Left colon (tissue), 2 donors: ENCODE data around the gene DEGS2. TPM values are rescaled to one million over a fixed set of nuclear protein-coding genes. Genes with fewer than 3 reads are reported as not detected.
A peak's percentile ranks its signal among the peaks of the same experiment; 100 is the strongest.

Experiments used
- ATAC-seq: fragments of 200-7000 bp; cut with Tn5 transposase; one replicate; pipeline ENCODE4 v1.9.1; 2020; ENCODE audit warnings: mild to moderate bottlenecking, moderate library complexity
- DNase-seq, 2 donors: peaks; one replicate each; pipeline ENCODE4 v3.0.0-alpha.2; 2020
- intact Hi-C, 2 donors: fragments of 100-400 bp; cut with DNase I in 1 of 2; cut with micrococcal nuclease in 1 of 2; formaldehyde crosslinking; loops; one replicate each; pipeline versions ENCODE4 v1.11.2 to v1.14.0; 2022; cut with DNase I, micrococcal nuclease
- total RNA-seq, 2 donors: library from RNA; stranded (reverse); fragmentation: NEBNext Ultra II Directional; extraction: Animal tissue kit (Norgen Biotek cat#: 25700); gene quantifications; one replicate each; pipeline ENCODE4 v1.2.1, GENCODE V29; 2021
- donor health status: DM: no; HTN: no; CAD: no.
- donor health status: DM: yes; HTN: yes; CAD: no.

DEGS2 gene
- total RNA-seq, 2 donors from 2014 or later: 25.0 to 36.9 TPM

GRCh38 chr14:100140452-100141078, 18.9 kb downstream of the DEGS2 start:
- intact Hi-C loops: no loop called here
- peak; percentile 12 for ATAC-seq
- peak; percentile 58 to 61 for DNase-seq

- DNase-seq (no peak), ATAC-seq (no peak)
- intact Hi-C loops: no loop called here
These were observed 20.5 kb downstream of the DEGS2 start for GRCh38 chr14:100138955-100139354.

DNA sequence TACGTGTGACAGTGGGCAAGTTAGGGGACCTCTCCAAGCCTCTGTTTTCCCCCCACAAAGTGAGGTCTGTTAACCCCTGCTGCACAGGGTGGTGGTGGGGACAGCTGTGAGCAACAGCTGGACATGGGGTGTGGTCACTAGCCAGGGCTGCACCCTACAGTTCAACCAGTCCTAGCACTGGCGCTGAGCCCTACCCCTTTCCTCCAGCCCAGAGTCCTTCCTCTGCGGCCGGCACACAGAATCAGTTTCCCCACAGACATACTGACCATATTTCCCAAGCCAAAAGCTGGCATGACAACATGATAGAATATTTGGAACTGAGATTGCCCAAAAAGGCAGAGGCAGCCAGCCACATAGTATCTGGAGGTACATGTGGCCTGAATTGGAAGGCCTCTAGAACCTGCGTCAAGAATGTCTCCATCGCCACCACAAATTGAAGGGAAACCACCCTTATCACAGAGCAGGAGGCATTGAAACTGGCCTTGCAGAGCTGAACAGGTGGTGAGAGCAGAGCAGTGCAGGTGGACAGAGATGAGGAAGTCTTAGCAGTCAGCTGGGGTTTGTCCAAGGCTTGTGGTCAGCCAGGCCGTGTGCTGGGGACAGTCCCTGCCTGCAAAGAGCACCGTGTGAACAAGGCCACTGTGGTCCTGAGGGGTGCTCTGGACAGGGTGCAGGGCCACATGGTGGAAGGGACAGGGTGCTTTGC, 21.2 kb downstream of the DEGS2 start:
- DNase-seq (peak in 1 of 2 donors; percentile 47), ATAC-seq (no peak)
- intact Hi-C loops: no loop called here

DNA sequence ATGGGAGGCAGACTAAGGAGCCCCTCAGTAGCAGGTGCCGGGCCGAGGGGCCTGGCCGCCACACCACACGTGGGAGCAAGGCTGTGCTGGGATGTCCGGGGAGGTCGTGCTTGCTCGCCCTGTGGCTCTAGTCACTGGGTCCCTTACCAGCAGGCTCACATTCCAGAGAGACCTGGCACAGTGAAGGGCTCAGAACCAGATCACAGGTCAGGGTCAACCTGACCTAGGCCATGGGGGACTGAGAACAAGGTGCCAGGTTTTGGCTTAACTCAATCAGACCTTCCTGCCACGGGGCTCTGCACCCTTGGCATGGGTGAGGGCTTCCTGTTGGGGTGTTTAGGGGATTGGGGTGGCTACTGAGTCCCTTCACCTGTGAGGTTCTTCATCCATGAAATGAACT, 22.3 kb downstream of the DEGS2 start:
- intact Hi-C loops: no loop called here
- no peak for ATAC-seq
- no peak for DNase-seq

GRCh38 chr14:100135784-100136183, 23.7 kb downstream of the DEGS2 start:
- DNase-seq: no peak
- no peak for ATAC-seq
- intact Hi-C loops: no loop called here

DNA sequence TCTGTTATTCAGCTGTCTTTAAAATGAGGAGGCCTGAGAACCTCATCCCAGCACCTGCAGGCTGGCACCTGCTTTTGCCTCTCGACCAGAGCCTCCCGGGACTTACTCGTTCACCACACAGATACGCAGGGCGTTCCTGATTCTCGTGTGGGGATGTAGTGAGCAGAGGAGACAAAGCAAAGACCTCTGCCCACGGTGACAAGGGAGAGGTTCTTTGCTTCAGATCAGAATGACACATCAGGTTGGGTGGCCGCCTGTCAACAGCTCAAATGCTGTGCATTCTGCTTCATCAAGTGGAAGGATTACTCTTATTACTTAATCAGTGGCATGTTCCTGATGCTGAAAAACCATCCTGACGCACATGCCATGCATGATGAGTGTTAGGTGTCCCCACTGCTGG, 24.4 kb downstream of the DEGS2 start:
- ATAC-seq (no peak), DNase-seq (no peak)
- intact Hi-C loops: no loop called here

- ATAC-seq: peak; percentile 21
- intact Hi-C loops: no loop called here
- DNase-seq: peak in 1 of 2 donors; percentile 68
These were observed 24.9 kb downstream of the DEGS2 start for GRCh38 chr14:100134586-100134985.

- no peak for ATAC-seq
- intact Hi-C loops: no loop called here
- DNase-seq: no peak
These were observed 26.4 kb downstream of the DEGS2 start for GRCh38 chr14:100132903-100133510.

DNA sequence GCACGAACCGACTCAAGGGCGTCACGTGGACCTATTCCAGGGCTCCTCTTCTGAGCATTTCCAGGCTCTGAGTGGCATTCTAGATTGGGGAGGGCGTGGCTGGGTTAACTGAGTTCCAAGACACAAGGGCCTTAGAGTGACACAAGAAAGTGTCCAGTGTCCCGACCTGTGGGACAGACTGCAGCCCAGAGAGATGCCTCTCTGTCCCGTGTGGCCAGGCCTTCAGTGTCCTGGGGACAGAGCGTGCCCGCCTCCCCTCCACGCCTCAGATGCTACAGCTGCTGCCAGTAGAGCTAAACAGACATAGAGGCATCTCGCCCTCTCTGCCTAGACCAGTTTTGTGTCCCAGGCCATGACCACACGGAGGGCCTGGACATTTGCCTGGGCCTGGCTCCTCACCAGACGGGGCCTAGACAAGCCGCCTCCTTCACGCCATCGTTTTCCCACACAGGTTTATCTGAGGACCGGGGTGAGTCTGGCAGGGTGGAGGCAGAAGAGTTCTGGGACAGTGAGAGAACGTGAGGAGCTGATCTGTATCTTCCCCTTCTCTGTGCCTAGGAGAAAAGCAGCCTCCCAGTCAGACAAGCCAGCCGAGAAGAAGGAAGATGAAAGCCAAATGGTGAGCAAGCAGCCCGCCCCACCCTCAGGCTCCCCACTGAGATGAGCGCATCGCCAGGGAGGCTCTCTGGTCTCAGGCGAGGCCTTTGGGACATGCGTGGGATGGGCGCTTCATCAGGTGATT, 27.1 kb downstream of the DEGS2 start:
- intact Hi-C loops: no loop called here
- ATAC-seq (no peak), DNase-seq (no peak)

DNA sequence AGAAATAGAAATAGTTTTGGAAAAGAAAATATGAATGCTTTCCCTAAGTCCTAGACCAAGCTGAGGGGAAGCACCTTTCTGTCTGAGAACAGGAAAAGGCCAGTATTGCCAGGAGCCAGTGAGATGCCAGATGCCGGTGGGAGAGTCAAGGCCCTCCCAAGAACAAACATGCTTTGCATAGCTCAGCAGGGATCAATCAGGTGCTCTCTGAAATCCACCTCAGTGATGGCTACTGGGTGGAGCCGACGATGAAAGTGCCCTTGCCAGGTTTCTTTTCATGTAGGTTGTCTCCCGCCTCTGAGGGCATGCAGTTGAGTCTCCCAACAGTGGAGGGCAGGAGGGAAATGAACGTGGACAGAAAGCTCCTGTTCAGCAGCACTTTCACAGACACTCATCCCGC, 28.3 kb downstream of the DEGS2 start:
- intact Hi-C loops: no loop called here
- DNase-seq (peak; percentile 42 to 70), ATAC-seq (peak; percentile 74)

DNA sequence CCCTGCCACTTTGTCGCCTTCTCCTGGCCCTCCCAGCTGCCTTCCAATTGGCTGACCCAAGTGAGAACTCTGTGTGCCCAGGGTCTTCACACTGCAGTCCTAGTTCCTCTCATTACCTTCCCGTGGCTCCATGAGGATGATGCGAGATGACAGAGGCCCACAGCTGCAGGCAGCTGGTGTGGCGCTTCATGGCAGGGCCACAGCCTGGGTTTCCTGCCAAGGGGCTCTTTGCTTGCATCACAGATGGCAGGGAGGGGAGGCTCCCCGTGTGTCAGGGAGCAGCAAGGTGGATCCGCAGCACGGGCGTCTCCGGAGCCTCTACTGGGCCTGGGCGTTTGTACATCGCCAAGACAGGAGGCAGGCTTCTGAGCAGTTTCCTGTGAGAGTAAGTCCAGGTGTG, 28.9 kb downstream of the DEGS2 start:
- intact Hi-C loops: no loop called here
- ATAC-seq: peak; percentile 7
- no peak for DNase-seq

DNA sequence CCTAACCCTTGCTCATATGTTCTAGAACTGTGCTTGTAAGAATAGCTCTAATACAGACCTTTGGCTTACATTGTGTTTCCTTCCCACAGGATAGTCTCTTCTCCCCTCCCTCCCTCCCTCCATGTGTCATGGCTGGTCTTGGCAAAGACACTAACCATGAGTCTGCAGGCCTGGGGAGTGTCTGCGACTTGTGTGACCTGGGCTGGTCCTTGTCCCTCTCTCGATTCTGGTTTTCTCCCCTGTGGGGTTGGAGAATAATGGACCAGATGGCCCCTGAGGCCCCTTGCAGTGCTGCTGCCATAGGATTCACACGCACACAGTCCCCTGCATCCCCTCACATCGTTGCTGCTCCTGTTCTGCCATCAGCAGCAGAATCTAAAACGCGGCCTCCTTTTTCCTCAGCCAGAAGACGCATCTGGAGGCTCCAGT, 30.3 kb downstream of the DEGS2 start:
- intact Hi-C loops: no loop called here
- ATAC-seq (no peak), DNase-seq (no peak)

DNA sequence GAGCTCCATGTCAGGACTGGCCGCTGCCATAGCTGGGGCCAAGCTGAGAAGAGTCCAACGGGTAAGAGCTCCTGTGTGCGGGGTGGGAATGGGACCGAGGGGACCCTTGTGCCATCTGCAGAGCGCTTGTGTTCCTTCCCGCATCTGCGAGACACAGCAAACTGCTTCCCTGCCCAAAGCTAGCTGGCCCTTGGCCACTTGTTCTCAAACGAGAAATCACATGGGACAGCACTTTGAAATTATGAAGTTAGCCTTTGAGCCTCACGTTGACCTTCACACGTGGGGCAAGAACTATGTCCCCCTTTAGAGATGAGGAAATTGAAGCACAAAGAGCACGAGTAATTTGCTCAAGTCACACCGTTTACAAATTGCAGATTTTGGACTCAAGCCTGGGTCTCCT, 30.8 kb downstream of the DEGS2 start:
- intact Hi-C loops: no loop called here
- ATAC-seq: no peak
- DNase-seq: no peak

GRCh38 chr14:100127853-100128455, 31.5 kb downstream of the DEGS2 start:
- DNase-seq (no peak), ATAC-seq (no peak)
- intact Hi-C loops: no loop called here

GRCh38 chr14:100126401-100126800, 33.0 kb downstream of the DEGS2 start:
- ATAC-seq: no peak
- DNase-seq: no peak
- intact Hi-C loops: no loop called here

DNA sequence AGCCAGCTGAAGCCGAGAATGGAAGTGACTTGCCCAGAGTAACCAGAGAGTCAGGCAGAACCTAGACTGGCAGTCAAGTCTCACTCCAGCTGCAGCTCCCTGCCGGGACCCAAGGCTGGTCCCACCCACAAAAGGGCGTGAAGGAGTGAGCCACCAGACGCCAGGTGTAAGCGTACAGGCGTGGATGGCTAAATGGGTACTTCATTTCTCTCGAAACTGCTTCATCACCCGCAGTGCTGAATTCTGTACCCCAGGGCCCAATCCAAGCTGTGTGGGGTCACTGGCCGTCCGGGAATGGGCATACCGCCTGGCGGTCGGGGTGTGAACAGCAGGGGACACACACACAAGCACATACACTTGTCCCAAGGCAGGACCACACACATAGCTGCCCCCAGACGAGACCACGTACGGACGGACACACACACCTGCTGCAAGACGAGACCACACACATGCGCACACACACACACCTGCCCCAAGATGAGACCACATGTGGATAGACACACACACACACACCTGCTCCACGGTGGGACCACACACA, 34.8 kb downstream of the DEGS2 start:
- peak; percentile 75 for ATAC-seq
- no peak for DNase-seq
- intact Hi-C loops: no loop called here

GRCh38 chr14:100123618-100124017, 35.8 kb downstream of the DEGS2 start:
- ATAC-seq (no peak), DNase-seq (no peak)
- intact Hi-C loops: no loop called here

GRCh38 chr14:100122481-100123223, 36.8 kb downstream of the DEGS2 start:
- peak; percentile 55 for ATAC-seq
- intact Hi-C loops: no loop called here
- no peak for DNase-seq
